Activated naive CD4-positive, alpha-beta T cell treated with anti-CD3 and anti-CD28 coated beads, Interleukin-2, amount 50 U/mL, for 72 hours (primary cell): Measurements from ENCODE around the gene TYK2. TPM values are rescaled to one million over a fixed set of nuclear protein-coding genes. Genes with fewer than 3 reads are reported as not detected.

Experiments used
- ATAC-seq, 2 donors: fragments of 150-1000 bp; cut with Tn5 transposase; 2 replicates each; pipeline ENCODE4 v1.10.0; 2021; ENCODE audit warnings: mild to moderate bottlenecking in 2 of 2, moderate library complexity in 2 of 2
- DNase-seq, 2 donors: peaks; one replicate each; pipeline ENCODE4 v3.0.0; 2021 to 2022; ENCODE audit warnings: low spot score in 2 of 2
- H3K27ac Mint-ChIP-seq, 2 donors: one replicate each; pipeline ENCODE4 v1.8.0; 2022; ENCODE audit warnings: mild to moderate bottlenecking in 2 of 2, mixed read lengths in 2 of 2
- H3K36me3 Mint-ChIP-seq, 2 donors: one replicate each; pipeline ENCODE4 v1.8.0; 2022; ENCODE audit warnings: mixed read lengths in 2 of 2
- H3K9me3 Mint-ChIP-seq, 2 donors: one replicate each; pipeline ENCODE4 v1.8.0; 2022; ENCODE audit warnings: mixed read lengths in 2 of 2
- total RNA-seq, 2 donors: library from RNA; stranded (reverse); gene quantifications; one replicate each; pipeline ENCODE4 v1.2.3, GENCODE V29; 2022

The TYK2 gene
- 100 to 1,000 TPM; 164 to 232 TPM for total RNA-seq

- no peaks in the 10 kb centered on the region for H3K9me3 Mint-ChIP-seq
- peaks cover 14 to 16% of the 10 kb centered on the region in 2 donors for H3K36me3 Mint-ChIP-seq
- DNase-seq (peak; percentile 99), ATAC-seq (peak; percentile 97 to 99)
- H3K27ac Mint-ChIP-seq = peak within 1 kb of the TSS; percentile 79 to 90
Measured at GRCh38 chr19:10380313-10381102, at the start of gene TYK2. Gene TYK2 (minus strand): TSS chr19:10380572. CDS start chr19:10378406, 2,166 bp downstream.

- DNase-seq = no peak
- Mint-ChIP-seq H3K9me3 (no peaks in the 10 kb centered on the region), H3K36me3 (peaks cover 5 to 8% of the 10 kb centered on the region in 2 donors), H3K27ac (peak overlapping the region in 1 of 2 donors; percentile 89)
- ATAC-seq = no peak
Measured at GRCh38 chr19:10428996-10429381, 48.6 kb upstream of the TYK2 start.

DNA sequence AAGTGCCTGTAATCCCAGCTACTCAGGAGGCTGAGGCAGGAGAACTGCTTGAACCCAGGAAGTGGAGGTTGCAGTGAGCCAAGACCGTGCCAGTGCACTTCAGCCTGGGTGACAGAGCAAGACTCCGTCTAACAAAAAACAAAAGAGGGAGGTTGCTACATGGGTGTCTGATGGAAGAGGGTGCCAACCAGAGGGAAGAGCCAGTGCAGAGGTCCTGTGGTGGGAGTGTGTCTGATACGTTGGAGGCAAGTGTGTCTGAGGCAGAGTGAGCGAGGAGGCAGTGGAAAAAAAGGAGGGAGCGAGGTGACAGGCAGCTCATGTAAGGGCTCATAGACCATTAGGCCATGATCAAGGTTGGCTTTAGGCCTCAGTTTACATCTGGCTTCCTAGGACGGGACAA is 46.8 kb upstream of the TYK2 start:
- DNase-seq = no peak
- peak overlapping the region; percentile 8 to 89 for H3K27ac Mint-ChIP-seq
- ATAC-seq = no peak
- H3K36me3 Mint-ChIP-seq = peaks cover 5 to 8% of the 10 kb centered on the region in 2 donors
- H3K9me3 Mint-ChIP-seq = no peaks in the 10 kb centered on the region

- Mint-ChIP-seq H3K9me3 (no peaks in the 10 kb centered on the region), H3K27ac (peak overlapping the region in 1 of 2 donors; percentile 89)
- peak; percentile 31 to 45 for ATAC-seq
Measured at GRCh38 chr19:10424011-10424637, 43.8 kb upstream of the TYK2 start.

DNA sequence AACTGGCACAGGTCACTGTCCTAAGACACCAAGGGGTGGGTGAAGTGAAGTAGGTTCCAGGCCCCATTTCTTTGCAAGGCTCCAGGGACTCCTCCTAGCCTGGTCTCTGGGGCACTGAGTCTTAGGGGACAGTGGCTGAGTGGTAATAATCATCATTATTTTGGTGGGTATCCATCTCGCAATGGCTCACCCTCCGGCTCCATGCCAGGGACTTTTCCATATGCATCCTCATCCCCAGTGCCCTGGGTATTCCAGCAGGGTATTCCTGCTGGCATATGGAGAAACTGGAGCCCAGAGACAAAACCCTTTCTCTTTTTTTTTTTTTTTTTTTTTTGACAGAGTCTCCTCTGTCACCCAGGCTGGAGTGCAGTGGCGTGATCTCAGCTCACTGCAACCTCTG is 42.5 kb upstream of the TYK2 start:
- Mint-ChIP-seq H3K27ac (no peak overlapping the region), H3K36me3 (peaks cover 6 to 7% of the 10 kb centered on the region in 2 donors), H3K9me3 (no peaks in the 10 kb centered on the region)
- ATAC-seq = no peak
- DNase-seq = no peak

More at GRCh38 chr19:10424011-10424637, 43.8 kb upstream of the TYK2 start:
- DNase-seq = peak; percentile 74 to 82
- peaks cover 7 to 11% of the 10 kb centered on the region in 2 donors for H3K36me3 Mint-ChIP-seq

DNA sequence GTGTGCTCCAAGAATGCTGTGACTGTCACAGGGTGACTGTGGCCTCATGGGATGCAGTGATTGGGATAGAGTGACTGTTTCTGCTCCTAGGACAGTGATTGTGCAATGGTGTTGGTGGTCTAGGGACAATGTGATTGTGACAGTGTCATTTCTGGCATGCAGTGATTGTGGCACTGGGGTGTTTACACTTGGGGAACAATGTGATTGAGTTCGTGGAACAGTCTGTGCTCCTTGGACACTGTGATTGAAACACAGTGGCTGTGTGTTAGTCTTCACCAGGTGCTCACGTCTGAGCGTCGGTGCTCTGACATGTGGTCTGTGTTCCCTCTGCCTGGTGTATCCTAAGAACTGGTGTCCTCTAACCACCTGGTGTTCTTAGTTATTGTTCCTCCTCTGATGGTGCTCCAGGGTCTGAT is 41.7 kb upstream of the TYK2 start:
- DNase-seq (no peak), ATAC-seq (no peak)
- Mint-ChIP-seq H3K9me3 (no peaks in the 10 kb centered on the region), H3K36me3 (peaks cover 6 to 7% of the 10 kb centered on the region in 2 donors), H3K27ac (no peak overlapping the region)

- H3K9me3 Mint-ChIP-seq = peaks cover 0 to 3% of the 10 kb centered on the region in 2 donors
- DNase-seq (no peak), ATAC-seq (no peak)
- H3K36me3 Mint-ChIP-seq = peaks cover 6 to 11% of the 10 kb centered on the region in 2 donors
- H3K27ac Mint-ChIP-seq = no peak overlapping the region
Measured at GRCh38 chr19:10421240-10422045, 41.1 kb upstream of the TYK2 start.

DNA sequence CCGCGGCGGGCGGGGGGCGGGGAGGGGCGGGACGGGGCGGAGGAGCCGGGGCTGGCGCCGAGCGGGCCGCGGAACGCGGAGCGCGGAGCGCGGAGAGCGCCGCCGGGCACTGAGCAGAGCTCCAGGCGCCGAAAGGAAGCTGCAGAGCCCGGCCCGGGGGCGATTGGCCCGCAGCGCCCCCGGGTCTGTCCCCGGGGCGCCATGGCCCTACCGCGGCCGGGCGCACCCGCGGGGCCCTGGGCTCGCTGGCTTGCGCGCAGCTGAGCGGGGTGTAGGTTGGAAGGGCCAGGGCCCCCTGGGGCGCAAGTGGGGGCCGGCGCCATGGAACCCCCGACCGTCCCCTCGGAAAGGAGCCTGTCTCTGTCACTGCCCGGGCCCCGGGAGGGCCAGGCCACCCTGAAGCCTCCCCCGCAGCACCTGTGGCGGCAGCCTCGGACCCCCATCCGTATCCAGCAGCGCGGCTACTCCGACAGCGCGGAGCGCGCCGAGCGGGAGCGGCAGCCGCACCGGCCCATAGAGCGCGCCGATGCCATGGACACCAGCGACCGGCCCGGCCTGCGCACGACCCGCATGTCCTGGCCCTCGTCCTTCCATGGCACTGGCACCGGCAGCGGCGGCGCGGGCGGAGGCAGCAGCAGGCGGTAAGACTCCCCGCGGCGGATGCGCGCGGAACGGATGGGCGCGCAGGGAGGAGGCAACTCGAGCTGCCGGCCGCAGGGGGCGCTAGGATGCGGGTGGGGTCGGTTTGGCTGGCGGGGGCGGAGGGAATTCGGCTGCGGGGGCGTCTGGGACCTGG is 40.3 kb upstream of the TYK2 start, which contains the start of gene PDE4A:
Gene PDE4A (plus strand): TSS at position 95 of the 796 bp plus-strand sequence. CDS start 227 bp downstream, at position 322.
- peaks cover 6 to 12% of the 10 kb centered on the region in 2 donors for H3K36me3 Mint-ChIP-seq
- peak within 1 kb of the TSS; percentile 0 to 4 for H3K27ac Mint-ChIP-seq
- H3K9me3 Mint-ChIP-seq = peaks cover 0 to 4% of the 10 kb centered on the region in 2 donors
- ATAC-seq = peak in 1 of 2 donors; percentile 7
- peak in 1 of 2 donors; percentile 73 for DNase-seq

- DNase-seq (peak in 1 of 2 donors; percentile 54), ATAC-seq (peak; percentile 10 to 46)
- H3K9me3 Mint-ChIP-seq = peaks cover 0 to 4% of the 10 kb centered on the region in 2 donors
- peaks cover 6 to 12% of the 10 kb centered on the region in 2 donors for H3K36me3 Mint-ChIP-seq
- peak overlapping the region; percentile 0 to 4 for H3K27ac Mint-ChIP-seq
Measured at GRCh38 chr19:10419646-10420443, 39.5 kb upstream of the TYK2 start.

GRCh38 chr19:10419200-10419645 is 38.9 kb upstream of the TYK2 start:
- Mint-ChIP-seq H3K9me3 (peaks cover 0 to 4% of the 10 kb centered on the region in 2 donors), H3K36me3 (peaks cover 6 to 12% of the 10 kb centered on the region in 2 donors), H3K27ac (peak overlapping the region in 1 of 2 donors; percentile 4)
- DNase-seq (no peak), ATAC-seq (no peak)

- Mint-ChIP-seq H3K27ac (no peak overlapping the region), H3K9me3 (peaks cover 0 to 4% of the 10 kb centered on the region in 2 donors), H3K36me3 (peaks cover 6 to 12% of the 10 kb centered on the region in 2 donors)
- no peak for ATAC-seq
- no peak for DNase-seq
Measured at GRCh38 chr19:10418485-10419199, 38.3 kb upstream of the TYK2 start.

- peaks cover 6 to 12% of the 10 kb centered on the region in 2 donors for H3K36me3 Mint-ChIP-seq
- DNase-seq = no peak
- peaks cover 0 to 4% of the 10 kb centered on the region in 2 donors for H3K9me3 Mint-ChIP-seq
- ATAC-seq = no peak
- H3K27ac Mint-ChIP-seq = no peak overlapping the region
Measured at GRCh38 chr19:10418235-10418484, 37.8 kb upstream of the TYK2 start.

GRCh38 chr19:10417541-10418234 is 37.3 kb upstream of the TYK2 start:
- Mint-ChIP-seq H3K27ac (peak overlapping the region in 1 of 2 donors; percentile 29), H3K36me3 (peaks cover 6 to 12% of the 10 kb centered on the region in 2 donors), H3K9me3 (peaks cover 0 to 4% of the 10 kb centered on the region in 2 donors)
- DNase-seq (no peak), ATAC-seq (no peak)
